H9 (cell line): ENCODE measurements around the gene FNDC3A. TPM values are rescaled to one million over a fixed set of nuclear protein-coding genes. Genes with fewer than 3 reads are reported as not detected.
"Not testable (repeated sequence)": the region's sequence is repeated elsewhere in the genome, so short reads cannot be mapped to it uniquely, and the experiment has no call there.

Source experiments
- DNase-seq: peaks from one replicate; pipeline ENCODE4 v3.0.0-alpha.2; 2017
- H2AFZ ChIP-seq: one replicate; pipeline ENCODE4 v1.6.1; 2013; ENCODE audit warnings: mild to moderate bottlenecking, low read length, control low read depth, moderate library complexity
- H2AK5ac ChIP-seq: 2 replicates; pipeline ENCODE4 v1.6.1; 2013; ENCODE audit warnings: low read length, control low read depth, mixed read lengths; ENCODE audit not compliant: insufficient read length
- H2BK120ac ChIP-seq: one replicate; pipeline ENCODE4 v1.6.1; 2013; ENCODE audit warnings: low read depth, mild to moderate bottlenecking, low read length, control low read depth, inconsistent platforms; ENCODE audit not compliant: poor library complexity, severe bottlenecking
- H2BK12ac ChIP-seq: 2 replicates; pipeline ENCODE4 v1.6.1; 2013; ENCODE audit warnings: low read length, control low read depth, mixed read lengths, low read depth; ENCODE audit not compliant: insufficient read length
- H2BK15ac ChIP-seq: 2 replicates; pipeline ENCODE4 v1.6.1; 2013; ENCODE audit warnings: low read depth, low read length, control low read depth
- H2BK20ac ChIP-seq: one replicate; pipeline ENCODE4 v1.6.1; 2013; ENCODE audit warnings: low read depth, mild to moderate bottlenecking, low read length, control low read depth, inconsistent platforms; ENCODE audit not compliant: poor library complexity, severe bottlenecking
- H2BK5ac ChIP-seq: 2 replicates; pipeline ENCODE4 v1.6.1; 2013; ENCODE audit warnings: low read length, control low read depth, mixed read lengths; ENCODE audit not compliant: insufficient read length
- H3K14ac ChIP-seq: 2 replicates; pipeline ENCODE4 v1.6.1; 2013; ENCODE audit warnings: low read length, control low read depth; ENCODE audit not compliant: insufficient read depth
- H3K18ac ChIP-seq: 2 replicates; pipeline ENCODE4 v1.6.1; 2013; ENCODE audit warnings: low read depth, mild to moderate bottlenecking, mixed read lengths, low read length, control low read depth; ENCODE audit not compliant: insufficient read length
- H3K23ac ChIP-seq: 2 replicates; pipeline ENCODE4 v1.6.1; 2013; ENCODE audit warnings: low read length, control low read depth, mixed read lengths, low read depth; ENCODE audit not compliant: insufficient read length
- H3K23me2 ChIP-seq: 2 replicates; pipeline ENCODE4 v1.6.1; 2013; ENCODE audit warnings: low read depth, mild to moderate bottlenecking, mixed read lengths, low read length, control low read depth; ENCODE audit not compliant: insufficient read length, poor library complexity, severe bottlenecking
- H3K27ac ChIP-seq: 2 replicates; pipeline ENCODE4 v1.5.1; 2013; ENCODE audit warnings: low read length, control low read depth, mixed read lengths, low read depth; ENCODE audit not compliant: insufficient read length
- H3K27me3 ChIP-seq: 2 replicates; pipeline ENCODE4 v1.6.1; 2013; ENCODE audit warnings: low read length, control low read depth, inconsistent platforms; ENCODE audit not compliant: insufficient read depth
- H3K4ac ChIP-seq: 2 replicates; pipeline ENCODE4 v1.6.1; 2013; ENCODE audit warnings: low read depth, mild to moderate bottlenecking, control low read depth, inconsistent platforms, low read length, moderate library complexity
- H3K4me1 ChIP-seq: 2 replicates; pipeline ENCODE4 v1.6.1; 2013; ENCODE audit warnings: low read length, control low read depth, inconsistent platforms; ENCODE audit not compliant: insufficient read depth
- H3K4me2 ChIP-seq: 2 replicates; pipeline ENCODE4 v1.6.1; 2013; ENCODE audit warnings: low read length, control low read depth, mixed read lengths; ENCODE audit not compliant: insufficient read length, insufficient read depth
- H3K56ac ChIP-seq: 2 replicates; pipeline ENCODE4 v1.6.1; 2013; ENCODE audit warnings: low read depth, mild to moderate bottlenecking, mixed read lengths, low read length, control low read depth; ENCODE audit not compliant: insufficient read length
- H3K79me1 ChIP-seq: 2 replicates; pipeline ENCODE4 v1.6.1; 2013; ENCODE audit warnings: low read depth, mild to moderate bottlenecking, moderate library complexity, low read length, control low read depth, inconsistent platforms; ENCODE audit not compliant: insufficient read depth, poor library complexity, severe bottlenecking
- H3K79me2 ChIP-seq: 2 replicates; pipeline ENCODE4 v1.6.1; 2013; ENCODE audit warnings: low read length, control low read depth, inconsistent platforms; ENCODE audit not compliant: insufficient read depth
- H3K9ac ChIP-seq: 2 replicates; pipeline ENCODE4 v1.6.1; 2013; ENCODE audit warnings: low read length, control low read depth, mixed read lengths; ENCODE audit not compliant: insufficient read length; ENCODE audit errors: extremely low read depth
- H3K9me3 ChIP-seq: one replicate; pipeline ENCODE4 v1.6.1; 2013; ENCODE audit warnings: low read depth, low read length, inconsistent platforms; ENCODE audit not compliant: control insufficient read depth
- H3T11ph ChIP-seq: one replicate; pipeline ENCODE4 v1.6.1; 2013; ENCODE audit warnings: mild to moderate bottlenecking, low read length, control low read depth, inconsistent platforms
- H4K20me1 ChIP-seq: one replicate; pipeline ENCODE4 v1.6.1; 2013; ENCODE audit not compliant: control insufficient read depth, insufficient read length, insufficient read depth
- H4K5ac ChIP-seq: 2 replicates; pipeline ENCODE4 v1.6.1; 2013; ENCODE audit warnings: low read depth, mild to moderate bottlenecking, mixed read lengths, low read length, control low read depth; ENCODE audit not compliant: insufficient read length
- H4K8ac ChIP-seq: replicated peaks from 2 replicates; pipeline ENCODE4 v1.6.1; 2013; ENCODE audit warnings: low read length, control low read depth, mixed read lengths, low read depth; ENCODE audit not compliant: insufficient read length
- H4K91ac ChIP-seq: 2 replicates; pipeline ENCODE4 v1.6.1; 2013; ENCODE audit warnings: low read depth, mild to moderate bottlenecking, moderate library complexity, mixed read lengths, low read length, control low read depth; ENCODE audit not compliant: insufficient read length
- H3K27ac Mint-ChIP-seq, 3 experiments: 2 replicates in 2 of 3; 3 replicates in 1 of 3; pipeline ENCODE4 v1.8.0; 2020 to 2021; ENCODE audit warnings: mixed read lengths in 3 of 3, mild to moderate bottlenecking in 1 of 3, moderate library complexity in 1 of 3
- H3K27me3 Mint-ChIP-seq: 2 replicates; pipeline ENCODE4 v1.8.0; 2021; ENCODE audit warnings: low read depth, mild to moderate bottlenecking, moderate library complexity, mixed read lengths
- H3K36me3 Mint-ChIP-seq, 3 experiments: 2 replicates in 2 of 3; 3 replicates in 1 of 3; pipeline ENCODE4 v1.8.0; 2020 to 2021; ENCODE audit warnings: low read depth in 3 of 3, mixed read lengths in 3 of 3; ENCODE audit not compliant: insufficient read depth in 1 of 3
- H3K4me1 Mint-ChIP-seq, 2 experiments: 2 replicates each; pipeline ENCODE4 v1.8.0; 2020; ENCODE audit warnings: mixed read lengths in 2 of 2
- H3K4me3 Mint-ChIP-seq, 2 experiments: 2 replicates in 1 of 2; 3 replicates in 1 of 2; pipeline ENCODE4 v1.8.0; 2020 to 2021; ENCODE audit warnings: mild to moderate bottlenecking in 2 of 2, mixed read lengths in 2 of 2, moderate library complexity in 1 of 2
- H3K9me3 Mint-ChIP-seq, 2 experiments: 2 replicates in 1 of 2; 3 replicates in 1 of 2; pipeline ENCODE4 v1.8.0; 2020; ENCODE audit warnings: mild to moderate bottlenecking in 2 of 2, mixed read lengths in 2 of 2, moderate library complexity in 1 of 2
- CTCF ChIP-seq: fragments of 200-600 bp; sonication (generic); conservative IDR thresholded peaks from 3 replicates; pipeline ENCODE4 v1.8.0; 2021; ENCODE audit warnings: antibody characterized with exemption, mild to moderate bottlenecking
- WGBS: extraction: QIAGEN DNeasy Blood & Tissue Kit; methylation state at CpG from one replicate; pipeline ENCODE4 v1.1.7; 2013; ENCODE audit warnings: missing lambda C conversion rate, low lambda C conversion rate, mixed read lengths; ENCODE audit not compliant: insufficient read length; ENCODE audit errors: extremely low coverage; 5-methylcytosine and 5-hydroxymethylcytosine counted together
- total RNA-seq: library from RNA; stranded (reverse); gene quantifications from 2 replicates; pipeline ENCODE4 v1.2.1, GENCODE V29; 2021

Gene FNDC3A
- total RNA-seq, 1 experiment from 2014 or later = 27.4 TPM

GRCh38 chr13:49148405-49148804 lies 172.7 kb downstream of the FNDC3A start:
- Histone ChIP-seq H3K4me1 (no peaks in the 10 kb centered on the region), H2BK15ac (no peak overlapping the region), H2BK5ac (no peak overlapping the region), H3K79me2 (no peaks in the 10 kb centered on the region), H4K91ac (no peak overlapping the region), H2BK20ac (no peak overlapping the region), H3K4me2 (no peak overlapping the region), H3K23ac (no peak overlapping the region), H4K5ac (no peak overlapping the region), H3K23me2 (no peaks in the 10 kb centered on the region), H3K27ac (no peak overlapping the region), H3K56ac (no peak overlapping the region), H4K20me1 (no peaks in the 10 kb centered on the region), H2BK120ac (no peak overlapping the region), H3K4ac (no peak overlapping the region), H3K18ac (no peak overlapping the region), H3K9me3 (no peaks in the 10 kb centered on the region), H2AFZ (no peak overlapping the region), H3K14ac (no peak overlapping the region), H2AK5ac (no peak overlapping the region), H3K9ac (no peak overlapping the region), H2BK12ac (no peak overlapping the region), H4K8ac (no peak overlapping the region), H3K79me1 (no peaks in the 10 kb centered on the region), H3T11ph (no peak overlapping the region), H3K27me3 (no peaks in the 10 kb centered on the region)
- no CpG with 5 or more reads among the region's 1 CpG for WGBS
- no peak for TF ChIP-seq CTCF
- no peaks in the 10 kb centered on the region for H3K4me1 Mint-ChIP-seq
- H3K27ac Mint-ChIP-seq = no peak overlapping the region
- no peak for DNase-seq
- no peak overlapping the region for H3K4me3 Mint-ChIP-seq
- H3K36me3 Mint-ChIP-seq = peaks cover 62 to 73% (median 70%) of the 10 kb centered on the region in 3 experiments
- peaks cover 15 to 36% of the 10 kb centered on the region in 2 experiments; a peak in 4 of 5 replicates for H3K9me3 Mint-ChIP-seq
- H3K27me3 Mint-ChIP-seq = no peaks in the 10 kb centered on the region

DNA sequence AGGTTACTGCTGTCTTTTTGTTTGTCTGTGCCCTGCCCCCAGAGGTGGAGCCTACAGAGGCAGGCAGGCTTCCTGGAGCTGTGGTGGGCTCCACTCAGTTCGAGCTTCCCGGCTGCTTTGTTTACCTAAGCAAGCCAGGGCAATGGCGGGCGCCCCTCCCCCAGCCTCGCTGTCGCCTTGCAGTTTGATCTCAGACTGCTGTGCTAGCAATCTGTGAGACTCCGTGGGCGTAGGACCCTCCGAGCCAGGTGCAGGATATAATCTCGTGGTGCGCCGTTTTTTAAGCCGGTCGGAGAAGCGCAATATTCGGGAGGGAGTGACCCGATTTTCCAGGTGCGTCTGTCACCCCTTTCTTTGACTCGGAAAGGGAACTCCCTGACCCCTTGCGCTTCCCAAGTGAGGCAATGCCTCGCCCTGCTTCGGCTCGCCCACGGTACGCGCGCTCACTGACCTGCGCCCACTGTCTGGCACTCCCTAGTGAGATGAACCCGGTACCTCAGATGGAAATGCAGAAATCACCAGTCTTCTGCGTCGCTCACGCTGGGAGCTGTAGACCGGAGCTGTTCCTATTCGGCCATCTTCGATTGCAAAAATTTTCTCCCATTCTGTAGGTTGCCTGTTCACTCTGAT lies 182.4 kb downstream of the FNDC3A start:
- Mint-ChIP-seq H3K9me3 (peaks cover 20% of the 10 kb centered on the region in 2 experiments), H3K36me3 (peaks cover 30 to 41% (median 40%) of the 10 kb centered on the region in 3 experiments), H3K4me3 (peak overlapping the region; percentile 46 to 54; a peak in 4 of 5 replicates), H3K4me1 (peaks cover 15% of the 10 kb centered on the region in 2 experiments), H3K27ac (peak overlapping the region in 1 of 3 experiments; percentile 66; a peak in 1 of 7 replicates)
- H2AFZ ChIP-seq, H3K56ac ChIP-seq, H3K27ac ChIP-seq, H3K27me3 Mint-ChIP-seq, H3K79me1 ChIP-seq, H3K9ac ChIP-seq, H3K14ac ChIP-seq, H3K9me3 ChIP-seq, H3T11ph ChIP-seq, H2BK15ac ChIP-seq, DNase-seq, H4K8ac ChIP-seq, H3K27me3 ChIP-seq, H2BK12ac ChIP-seq, H3K23me2 ChIP-seq, H3K4me2 ChIP-seq, H2AK5ac ChIP-seq, H3K23ac ChIP-seq, H2BK5ac ChIP-seq, H4K91ac ChIP-seq, H4K5ac ChIP-seq, H3K79me2 ChIP-seq, H3K18ac ChIP-seq, H2BK120ac ChIP-seq, H4K20me1 ChIP-seq, H3K4ac ChIP-seq, H2BK20ac ChIP-seq, H3K4me1 ChIP-seq: not testable (repeated sequence)
- no CpG with 5 or more reads among the region's 35 CpGs for WGBS
